ENCODE measurements around the gene MLPH. TPM values are rescaled to one million over a fixed set of nuclear protein-coding genes. Genes with fewer than 3 reads are reported as not detected.

The MLPH gene
- total and polyA plus RNA-seq, 2 of the 13 experiments (the other 11 are each of a cell fraction or from before 2014, with no cell fraction given), result 0.12 TPM; not detected in 1

GRCh38 chr2:237551071-237551574 is 64.1 kb downstream of the MLPH start (continued):
- TF ChIP-seq, protein P1, sequence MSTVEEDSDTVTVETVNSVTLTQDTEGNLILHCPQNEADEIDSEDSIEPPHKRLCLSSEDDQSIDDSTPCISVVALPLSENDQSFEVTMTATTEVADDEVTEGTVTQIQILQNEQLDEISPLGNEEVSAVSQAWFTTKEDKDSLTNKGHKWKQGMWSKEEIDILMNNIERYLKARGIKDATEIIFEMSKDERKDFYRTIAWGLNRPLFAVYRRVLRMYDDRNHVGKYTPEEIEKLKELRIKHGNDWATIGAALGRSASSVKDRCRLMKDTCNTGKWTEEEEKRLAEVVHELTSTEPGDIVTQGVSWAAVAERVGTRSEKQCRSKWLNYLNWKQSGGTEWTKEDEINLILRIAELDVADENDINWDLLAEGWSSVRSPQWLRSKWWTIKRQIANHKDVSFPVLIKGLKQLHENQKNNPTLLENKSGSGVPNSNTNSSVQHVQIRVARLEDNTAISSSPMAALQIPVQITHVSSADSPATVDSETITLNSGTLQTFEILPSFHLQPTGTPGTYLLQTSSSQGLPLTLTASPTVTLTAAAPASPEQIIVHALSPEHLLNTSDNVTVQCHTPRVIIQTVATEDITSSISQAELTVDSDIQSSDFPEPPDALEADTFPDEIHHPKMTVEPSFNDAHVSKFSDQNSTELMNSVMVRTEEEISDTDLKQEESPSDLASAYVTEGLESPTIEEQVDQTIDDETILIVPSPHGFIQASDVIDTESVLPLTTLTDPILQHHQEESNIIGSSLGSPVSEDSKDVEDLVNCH (CRISPR knock-in tag; IDR thresholded peaks at IDR 0.05), result no peak
- TF ChIP-seq PITX1 (CRISPR knock-in tag; IDR thresholded peaks at IDR 0.05), result 0 out of 2 replicates have a peak, but pooled peaks have one; percentile 15
- no peak for TF ChIP-seq ZNF451 (CRISPR knock-in tag; IDR thresholded peaks at IDR 0.05)
- no peak for TF ChIP-seq CAMTA2 (CRISPR knock-in tag; IDR thresholded peaks at IDR 0.05; ENCODE audit: borderline replicate concordance)
- TF ChIP-seq, protein P2, sequence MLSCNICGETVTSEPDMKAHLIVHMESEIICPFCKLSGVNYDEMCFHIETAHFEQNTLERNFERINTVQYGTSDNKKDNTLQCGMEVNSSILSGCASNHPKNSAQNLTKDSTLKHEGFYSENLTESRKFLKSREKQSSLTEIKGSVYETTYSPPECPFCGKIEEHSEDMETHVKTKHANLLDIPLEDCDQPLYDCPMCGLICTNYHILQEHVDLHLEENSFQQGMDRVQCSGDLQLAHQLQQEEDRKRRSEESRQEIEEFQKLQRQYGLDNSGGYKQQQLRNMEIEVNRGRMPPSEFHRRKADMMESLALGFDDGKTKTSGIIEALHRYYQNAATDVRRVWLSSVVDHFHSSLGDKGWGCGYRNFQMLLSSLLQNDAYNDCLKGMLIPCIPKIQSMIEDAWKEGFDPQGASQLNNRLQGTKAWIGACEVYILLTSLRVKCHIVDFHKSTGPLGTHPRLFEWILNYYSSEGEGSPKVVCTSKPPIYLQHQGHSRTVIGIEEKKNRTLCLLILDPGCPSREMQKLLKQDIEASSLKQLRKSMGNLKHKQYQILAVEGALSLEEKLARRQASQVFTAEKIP (CRISPR knock-in tag; IDR thresholded peaks at IDR 0.05; ENCODE audit: borderline replicate concordance), result no peak
- no peak for TF ChIP-seq PRDM15 (CRISPR knock-in tag; IDR thresholded peaks at IDR 0.05)
- TF ChIP-seq ZNF7 (CRISPR knock-in tag; IDR thresholded peaks at IDR 0.05), result no peak
- no peak for TF ChIP-seq NCOA1 (CRISPR knock-in tag; IDR thresholded peaks at IDR 0.05)
- TF ChIP-seq SIN3B (IDR thresholded peaks at IDR 0.05; ENCODE audit: low read length), result no peak
- no peak for TF ChIP-seq YY1 (IDR thresholded peaks at IDR 0.05; ENCODE audit: insufficient read depth, insufficient replicate concordance, low read depth, low read length)
- TF ChIP-seq, protein P3, sequence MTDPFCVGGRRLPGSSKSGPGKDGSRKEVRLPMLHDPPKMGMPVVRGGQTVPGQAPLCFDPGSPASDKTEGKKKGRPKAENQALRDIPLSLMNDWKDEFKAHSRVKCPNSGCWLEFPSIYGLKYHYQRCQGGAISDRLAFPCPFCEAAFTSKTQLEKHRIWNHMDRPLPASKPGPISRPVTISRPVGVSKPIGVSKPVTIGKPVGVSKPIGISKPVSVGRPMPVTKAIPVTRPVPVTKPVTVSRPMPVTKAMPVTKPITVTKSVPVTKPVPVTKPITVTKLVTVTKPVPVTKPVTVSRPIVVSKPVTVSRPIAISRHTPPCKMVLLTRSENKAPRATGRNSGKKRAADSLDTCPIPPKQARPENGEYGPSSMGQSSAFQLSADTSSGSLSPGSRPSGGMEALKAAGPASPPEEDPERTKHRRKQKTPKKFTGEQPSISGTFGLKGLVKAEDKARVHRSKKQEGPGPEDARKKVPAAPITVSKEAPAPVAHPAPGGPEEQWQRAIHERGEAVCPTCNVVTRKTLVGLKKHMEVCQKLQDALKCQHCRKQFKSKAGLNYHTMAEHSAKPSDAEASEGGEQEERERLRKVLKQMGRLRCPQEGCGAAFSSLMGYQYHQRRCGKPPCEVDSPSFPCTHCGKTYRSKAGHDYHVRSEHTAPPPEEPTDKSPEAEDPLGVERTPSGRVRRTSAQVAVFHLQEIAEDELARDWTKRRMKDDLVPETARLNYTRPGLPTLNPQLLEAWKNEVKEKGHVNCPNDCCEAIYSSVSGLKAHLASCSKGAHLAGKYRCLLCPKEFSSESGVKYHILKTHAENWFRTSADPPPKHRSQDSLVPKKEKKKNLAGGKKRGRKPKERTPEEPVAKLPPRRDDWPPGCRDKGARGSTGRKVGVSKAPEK (CRISPR knock-in tag; IDR thresholded peaks at IDR 0.05; ENCODE audit: borderline replicate concordance), result no peak
- 0 out of 2 replicates have a peak, but pooled peaks have one; percentile 56 for TF ChIP-seq ZNF225 (CRISPR knock-in tag; IDR thresholded peaks at IDR 0.05)
- no peak for TF ChIP-seq SRSF4 (IDR thresholded peaks at IDR 0.05; ENCODE audit: low read depth, low read length, poor library complexity, severe bottlenecking)
- no peak; the same call in 1 of the 2 replicates for TF ChIP-seq ZNF766 (CRISPR knock-in tag; IDR thresholded peaks at IDR 0.05; ENCODE audit: borderline replicate concordance)
- no peak for TF ChIP-seq SETDB1 (CRISPR knock-in tag; IDR thresholded peaks at IDR 0.05; ENCODE audit: borderline replicate concordance)
- TF ChIP-seq ZNF207 (IDR thresholded peaks at IDR 0.05; ENCODE audit: borderline replicate concordance), result no peak
- TF ChIP-seq ZC3H4 (CRISPR knock-in tag; IDR thresholded peaks at IDR 0.05; ENCODE audit: borderline replicate concordance), result no peak
- TF ChIP-seq RBM39 (IDR thresholded peaks at IDR 0.05; ENCODE audit: low read depth, low read length, poor library complexity, severe bottlenecking), result no peak
- no peak for TF ChIP-seq ZC3H13 (CRISPR knock-in tag; IDR thresholded peaks at IDR 0.05)
